ENCODE results near the gene PSG6. TPM values are rescaled to one million over a fixed set of nuclear protein-coding genes. Genes with fewer than 3 reads are reported as not detected.
"Not testable (repeated sequence)": the region's sequence is repeated elsewhere in the genome, so short reads cannot be mapped to it uniquely, and the experiment has no call there.

PSG6 gene
- polyA plus RNA-seq, 1 donor (not counting 4 experiments of a cell fraction or from before 2014, with no cell fraction given) = 0.45 TPM

DNA sequence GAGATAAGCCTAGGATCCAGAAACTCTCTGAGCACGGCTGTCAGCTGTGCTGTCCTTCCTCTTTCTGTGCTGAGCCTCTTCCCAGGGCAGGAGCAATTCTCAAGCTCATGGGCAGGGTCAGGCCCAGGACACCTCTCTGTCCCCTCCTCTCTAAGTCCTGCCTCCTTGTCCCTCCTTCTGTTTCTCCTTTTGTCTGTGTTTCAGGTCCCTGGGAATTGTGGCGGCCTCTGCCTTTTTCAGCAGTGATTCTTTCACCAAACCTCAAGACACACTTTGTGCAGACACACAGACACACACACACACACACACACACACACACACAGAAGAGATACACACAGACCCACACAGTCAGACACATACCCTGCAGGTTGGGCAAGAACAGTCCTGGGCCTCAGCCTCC lies 38.1 kb downstream of the PSG6 start, which contains the start of gene PSG1:
PSG1 (minus strand) TSS at position 101 of the 400 bp plus-strand sequence. CDS start 132 bp downstream, outside the sequence.
- Histone ChIP-seq H3K9ac (ENCODE audit: control insufficient read depth, extremely low read depth, insufficient read depth, low read length) (no peak within 1 kb of the TSS), H3K27me3 (ENCODE audit: control insufficient read depth, extremely low read depth, insufficient read depth, low read length) (no peaks in the 10 kb centered on the region), H3K4me2 (ENCODE audit: control insufficient read depth, extremely low read depth, insufficient read depth, low read depth, low read length) (no peak within 1 kb of the TSS), H4K20me1 (ENCODE audit: control insufficient read depth, extremely low read depth, insufficient read depth, low read length) (no peaks in the 10 kb centered on the region), H2AFZ (ENCODE audit: control insufficient read depth, low read length) (no peak within 1 kb of the TSS), H3K4me1 (ENCODE audit: control insufficient read depth, extremely low read depth, insufficient read depth, low read length) (peaks cover 31% of the 10 kb centered on the region), H3K27ac (ENCODE audit: control insufficient read depth, insufficient read depth, low read length) (no peak within 1 kb of the TSS), H3K79me2 (ENCODE audit: control insufficient read depth, insufficient read depth, low read length) (no peaks in the 10 kb centered on the region), H3K9me3 (ENCODE audit: control insufficient read depth, low read depth, low read length) (no peaks in the 10 kb centered on the region), H3K36me3 (ENCODE audit: control insufficient read depth in 2 of 2, extremely low read depth in 1 of 2, insufficient read depth in 2 of 2, low read length in 2 of 2) (no peaks in the 10 kb centered on the region), H3K4me3 (ENCODE audit: control insufficient read depth in 2 of 3, extremely low read depth in 1 of 3, insufficient read depth in 2 of 3, low read depth in 1 of 3, low read length in 3 of 3) (no peak within 1 kb of the TSS), H3K9me1 (ENCODE audit: control insufficient read depth, extremely low read depth, insufficient read depth, low read length) (peaks cover 2% of the 10 kb centered on the region)
- DNase-seq (ENCODE audit: low read depth, low spot score) = no peak
- TF ChIP-seq EZH2 (IDR thresholded peaks at IDR 0.05; ENCODE audit: low read length) = no peak
- TF ChIP-seq, protein P1, sequence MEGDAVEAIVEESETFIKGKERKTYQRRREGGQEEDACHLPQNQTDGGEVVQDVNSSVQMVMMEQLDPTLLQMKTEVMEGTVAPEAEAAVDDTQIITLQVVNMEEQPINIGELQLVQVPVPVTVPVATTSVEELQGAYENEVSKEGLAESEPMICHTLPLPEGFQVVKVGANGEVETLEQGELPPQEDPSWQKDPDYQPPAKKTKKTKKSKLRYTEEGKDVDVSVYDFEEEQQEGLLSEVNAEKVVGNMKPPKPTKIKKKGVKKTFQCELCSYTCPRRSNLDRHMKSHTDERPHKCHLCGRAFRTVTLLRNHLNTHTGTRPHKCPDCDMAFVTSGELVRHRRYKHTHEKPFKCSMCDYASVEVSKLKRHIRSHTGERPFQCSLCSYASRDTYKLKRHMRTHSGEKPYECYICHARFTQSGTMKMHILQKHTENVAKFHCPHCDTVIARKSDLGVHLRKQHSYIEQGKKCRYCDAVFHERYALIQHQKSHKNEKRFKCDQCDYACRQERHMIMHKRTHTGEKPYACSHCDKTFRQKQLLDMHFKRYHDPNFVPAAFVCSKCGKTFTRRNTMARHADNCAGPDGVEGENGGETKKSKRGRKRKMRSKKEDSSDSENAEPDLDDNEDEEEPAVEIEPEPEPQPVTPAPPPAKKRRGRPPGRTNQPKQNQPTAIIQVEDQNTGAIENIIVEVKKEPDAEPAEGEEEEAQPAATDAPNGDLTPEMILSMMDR (optimal IDR thresholded peaks at IDR 0.05 in 1 of 3, IDR thresholded peaks at IDR 0.05 in 1 of 3, conservative IDR thresholded peaks at IDR 0.05 in 1 of 3; ENCODE audit: extremely low read depth in 1 of 3, insufficient read depth in 2 of 3, low read length in 3 of 3) = no peak
- FAIRE-seq = no peak
- dilution Hi-C loops (cut with MboI; ENCODE audit: extremely low pct_ligation_motif_present, low sequenced_read_pairs) = no loop called here

DNA sequence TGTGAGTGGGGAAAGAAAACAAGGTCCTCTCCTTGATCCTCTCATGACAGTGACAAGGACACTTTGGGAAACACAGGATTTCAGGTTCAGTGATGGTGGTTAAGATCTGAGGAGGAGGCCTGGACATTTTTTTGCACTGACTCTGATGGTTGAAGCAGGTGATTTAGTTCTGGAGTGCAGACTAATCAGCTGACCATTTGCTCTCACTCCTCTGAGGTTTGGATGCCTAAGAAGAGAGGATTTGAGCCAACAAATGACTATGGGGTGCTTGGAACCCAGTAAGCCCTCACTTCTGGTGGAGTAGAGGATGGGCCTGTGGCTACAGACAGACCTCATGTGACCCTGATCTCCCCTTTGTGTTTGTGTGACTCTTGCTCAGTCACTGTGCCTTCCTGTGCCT lies 41.1 kb downstream of the PSG6 start:
- dilution Hi-C loops (cut with MboI; ENCODE audit: extremely low pct_ligation_motif_present, low sequenced_read_pairs); DNase-seq (ENCODE audit: low read depth, low spot score); H2AFZ ChIP-seq (ENCODE audit: control insufficient read depth, low read length); H3K9me3 ChIP-seq (ENCODE audit: control insufficient read depth, low read depth, low read length); FAIRE-seq; H4K20me1 ChIP-seq (ENCODE audit: control insufficient read depth, extremely low read depth, insufficient read depth, low read length); H3K27me3 ChIP-seq (ENCODE audit: control insufficient read depth, extremely low read depth, insufficient read depth, low read length); H3K79me2 ChIP-seq (ENCODE audit: control insufficient read depth, insufficient read depth, low read length); H3K36me3 ChIP-seq (ENCODE audit: control insufficient read depth in 2 of 2, extremely low read depth in 1 of 2, insufficient read depth in 2 of 2, low read length in 2 of 2); H3K4me3 ChIP-seq (ENCODE audit: control insufficient read depth in 2 of 3, extremely low read depth in 1 of 3, insufficient read depth in 2 of 3, low read depth in 1 of 3, low read length in 3 of 3); H3K9me1 ChIP-seq (ENCODE audit: control insufficient read depth, extremely low read depth, insufficient read depth, low read length): not testable (repeated sequence)
- Histone ChIP-seq H3K4me1 (ENCODE audit: control insufficient read depth, extremely low read depth, insufficient read depth, low read length) (peaks cover 28% of the 10 kb centered on the region), H3K9ac (ENCODE audit: control insufficient read depth, extremely low read depth, insufficient read depth, low read length) (peak overlapping the region; percentile 67), H3K4me2 (ENCODE audit: control insufficient read depth, extremely low read depth, insufficient read depth, low read depth, low read length) (peak overlapping the region; percentile 58), H3K27ac (ENCODE audit: control insufficient read depth, insufficient read depth, low read length) (peak overlapping the region; percentile 89)

DNA sequence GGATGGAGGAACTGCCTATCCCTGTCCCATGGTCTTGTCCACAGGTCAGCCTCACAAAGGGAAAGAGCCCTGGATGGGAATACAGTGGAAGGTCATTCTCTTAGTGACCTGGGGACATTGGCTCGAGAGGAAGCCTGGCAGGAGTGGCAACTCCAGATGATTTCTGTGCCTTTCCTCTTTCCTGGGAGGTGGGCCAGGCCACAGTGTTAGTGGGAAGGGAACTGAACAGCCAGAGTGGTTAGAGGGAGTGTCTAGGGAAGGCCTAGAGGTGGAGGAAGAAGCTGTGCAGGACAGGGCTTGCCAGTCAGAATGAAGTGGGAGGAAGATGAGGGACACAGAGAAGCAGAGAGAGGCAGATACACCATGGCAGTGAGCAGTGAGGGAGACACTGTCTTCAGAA lies 41.8 kb downstream of the PSG6 start:
- H3K27me3 ChIP-seq (ENCODE audit: control insufficient read depth, extremely low read depth, insufficient read depth, low read length); H3K9me1 ChIP-seq (ENCODE audit: control insufficient read depth, extremely low read depth, insufficient read depth, low read length); H2AFZ ChIP-seq (ENCODE audit: control insufficient read depth, low read length); H3K36me3 ChIP-seq (ENCODE audit: control insufficient read depth in 2 of 2, extremely low read depth in 1 of 2, insufficient read depth in 2 of 2, low read length in 2 of 2); H3K79me2 ChIP-seq (ENCODE audit: control insufficient read depth, insufficient read depth, low read length); H3K4me3 ChIP-seq (ENCODE audit: control insufficient read depth in 2 of 3, extremely low read depth in 1 of 3, insufficient read depth in 2 of 3, low read depth in 1 of 3, low read length in 3 of 3); H3K9me3 ChIP-seq (ENCODE audit: control insufficient read depth, low read depth, low read length); H4K20me1 ChIP-seq (ENCODE audit: control insufficient read depth, extremely low read depth, insufficient read depth, low read length); dilution Hi-C loops (cut with MboI; ENCODE audit: extremely low pct_ligation_motif_present, low sequenced_read_pairs); DNase-seq (ENCODE audit: low read depth, low spot score): not testable (repeated sequence)
- H3K4me2 ChIP-seq (ENCODE audit: control insufficient read depth, extremely low read depth, insufficient read depth, low read depth, low read length) = peak overlapping the region; percentile 58
- peak; percentile 56 for FAIRE-seq
- peak overlapping the region; percentile 67 for H3K9ac ChIP-seq (ENCODE audit: control insufficient read depth, extremely low read depth, insufficient read depth, low read length)
- H3K4me1 ChIP-seq (ENCODE audit: control insufficient read depth, extremely low read depth, insufficient read depth, low read length) = peaks cover 28% of the 10 kb centered on the region
- peak overlapping the region; percentile 89 for H3K27ac ChIP-seq (ENCODE audit: control insufficient read depth, insufficient read depth, low read length)

DNA sequence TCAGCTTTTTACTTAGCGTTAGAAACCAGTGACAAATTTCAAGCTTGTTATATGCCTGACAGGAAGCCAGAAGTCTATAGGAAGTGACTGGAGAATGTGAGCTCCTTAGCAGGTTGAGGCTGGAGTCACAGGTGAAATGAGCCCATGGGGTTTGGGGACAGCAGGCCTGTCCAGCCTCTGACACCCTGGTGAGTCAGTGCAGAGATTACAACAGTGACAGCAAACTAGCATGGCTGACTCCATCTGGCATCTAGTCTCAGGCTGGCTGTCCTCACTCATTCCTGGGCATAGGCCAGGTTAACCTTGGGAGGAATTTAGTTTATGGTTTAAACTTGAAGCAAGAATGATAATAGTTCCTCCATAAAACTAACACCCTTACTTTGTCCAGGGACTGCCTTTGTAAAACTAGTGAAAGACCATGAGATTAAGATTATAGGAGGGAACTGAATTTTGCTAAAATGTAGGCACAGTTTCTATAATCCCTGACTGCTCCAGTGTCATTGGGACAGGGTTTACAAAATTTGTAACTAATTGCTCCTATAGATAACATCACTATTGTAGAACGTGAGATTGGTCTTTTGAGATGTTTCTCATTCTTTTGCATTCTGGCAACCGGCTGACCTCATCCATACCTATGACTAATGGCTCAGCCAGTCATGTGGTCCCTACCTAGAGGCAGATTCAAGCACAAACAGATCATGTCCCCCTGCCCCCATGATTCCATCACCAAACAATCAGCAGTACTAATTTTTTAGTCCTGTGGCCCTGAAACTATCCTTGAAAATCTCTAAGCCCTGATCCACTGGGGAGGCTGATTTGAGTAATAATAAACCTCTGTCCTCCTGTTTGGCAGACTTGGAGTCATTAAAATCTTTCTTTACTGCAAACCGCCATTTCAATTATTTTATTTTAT lies 42.5 kb downstream of the PSG6 start:
- H3K27me3 ChIP-seq (ENCODE audit: control insufficient read depth, extremely low read depth, insufficient read depth, low read length); H3K79me2 ChIP-seq (ENCODE audit: control insufficient read depth, insufficient read depth, low read length); H3K4me3 ChIP-seq (ENCODE audit: control insufficient read depth in 2 of 3, extremely low read depth in 1 of 3, insufficient read depth in 2 of 3, low read depth in 1 of 3, low read length in 3 of 3); H4K20me1 ChIP-seq (ENCODE audit: control insufficient read depth, extremely low read depth, insufficient read depth, low read length); H2AFZ ChIP-seq (ENCODE audit: control insufficient read depth, low read length); dilution Hi-C loops (cut with MboI; ENCODE audit: extremely low pct_ligation_motif_present, low sequenced_read_pairs); H3K9me3 ChIP-seq (ENCODE audit: control insufficient read depth, low read depth, low read length); DNase-seq (ENCODE audit: low read depth, low spot score); H3K9me1 ChIP-seq (ENCODE audit: control insufficient read depth, extremely low read depth, insufficient read depth, low read length); H3K36me3 ChIP-seq (ENCODE audit: control insufficient read depth in 2 of 2, extremely low read depth in 1 of 2, insufficient read depth in 2 of 2, low read length in 2 of 2): not testable (repeated sequence)
- Histone ChIP-seq H3K4me2 (ENCODE audit: control insufficient read depth, extremely low read depth, insufficient read depth, low read depth, low read length) (peak overlapping the region; percentile 58), H3K27ac (ENCODE audit: control insufficient read depth, insufficient read depth, low read length) (peak overlapping the region; percentile 89), H3K9ac (ENCODE audit: control insufficient read depth, extremely low read depth, insufficient read depth, low read length) (peak overlapping the region; percentile 67), H3K4me1 (ENCODE audit: control insufficient read depth, extremely low read depth, insufficient read depth, low read length) (peaks cover 28% of the 10 kb centered on the region)
- FAIRE-seq = peak; percentile 53
